Tibial nerve (tissue), 4 donors: ENCODE measurements around the gene SHOX.

Experiments
- CTCF ChIP-seq, 5 experiments: fragments of 200-600 bp in 3 of 5; fragments of 450-650 bp in 2 of 5; sonication (generic) in 3 of 5; IDR thresholded peaks; one replicate each; pipeline ENCODE4 v1.5.1; 2016 to 2019; ENCODE audit warnings: antibody characterized with exemption in 5 of 5, mild to moderate bottlenecking in 3 of 5, moderate library complexity in 2 of 5
- EP300 ChIP-seq, 2 donors: sonication (generic); formaldehyde crosslinking; IDR thresholded peaks; one replicate each; pipeline ENCODE4 v1.6.1; 2017; ENCODE audit warnings: antibody characterized with exemption in 2 of 2, mild to moderate bottlenecking in 1 of 2

- TF ChIP-seq CTCF (IDR thresholded peaks at IDR 0.05) (no peak), EP300 (IDR thresholded peaks at IDR 0.05) (no peak)
Measured at GRCh38 chrX:619451-619811, 11.2 kb upstream of the SHOX start.
